Neural cell (in vitro differentiated cells): Measurements from ENCODE around the gene DDX51. TPM values are rescaled to one million over a fixed set of nuclear protein-coding genes. Genes with fewer than 3 reads are reported as not detected.

ENCODE experiments used
- H2AFZ ChIP-seq: fragments of 200-600, 300-800 bp; sonication (generic), shearing (Covaris generic); 2 replicates; pipeline ENCODE4 v1.6.0; 2014; ENCODE audit warnings: low read depth, mild to moderate bottlenecking, antibody characterized with exemption, low read length, moderate library complexity
- H3F3A ChIP-seq: fragments of 200-600 bp; shearing (Covaris generic); 2 replicates; pipeline ENCODE4 v1.6.1; 2016; ENCODE audit warnings: mild to moderate bottlenecking, moderate library complexity, mixed read lengths, antibody characterized with exemption, low read length; ENCODE audit not compliant: insufficient read depth, poor library complexity, severe bottlenecking
- H3K27ac ChIP-seq: fragments of 200-600, 300-800 bp; sonication (generic), shearing (Covaris generic); 2 replicates; pipeline ENCODE4 v1.5.1; 2014; ENCODE audit warnings: mild to moderate bottlenecking, low read length, moderate library complexity
- H3K27me3 ChIP-seq: fragments of 300-800, 200-600 bp; sonication (generic), shearing (Covaris generic); 2 replicates; pipeline ENCODE4 v1.6.0; 2014; ENCODE audit warnings: mild to moderate bottlenecking, low read depth, low read length, moderate library complexity; ENCODE audit not compliant: insufficient read depth
- H3K36me3 ChIP-seq: fragments of 300-800, 200-600 bp; sonication (generic), shearing (Covaris generic); 2 replicates; pipeline ENCODE4 v1.5.1; 2014; ENCODE audit warnings: mild to moderate bottlenecking, antibody characterized with exemption, low read length, moderate library complexity; ENCODE audit not compliant: insufficient read depth
- H3K4me2 ChIP-seq: fragments of 300-800, 200-600 bp; sonication (generic), shearing (Covaris generic); 2 replicates; pipeline ENCODE4 v1.6.0; 2014; ENCODE audit warnings: mild to moderate bottlenecking, low read length
- H3K4me3 ChIP-seq: fragments of 300-800, 200-600 bp; sonication (generic), shearing (Covaris generic); 2 replicates; pipeline ENCODE4 v1.5.1; 2014; ENCODE audit warnings: mild to moderate bottlenecking, low read length, moderate library complexity
- H3K79me2 ChIP-seq: fragments of 200-600 bp; shearing (Covaris generic); replicated peaks from 2 replicates; pipeline ENCODE4 v1.6.0; 2014; ENCODE audit warnings: mild to moderate bottlenecking, low read length, moderate library complexity; ENCODE audit not compliant: insufficient read depth
- H3K9ac ChIP-seq: fragments of 300-800, 200-600 bp; sonication (generic), shearing (Covaris generic); 2 replicates; pipeline ENCODE4 v1.6.1; 2016; ENCODE audit warnings: mild to moderate bottlenecking, low read length, mixed read lengths
- H3K9me2 ChIP-seq: fragments of 200-600 bp; shearing (Covaris generic); 2 replicates; pipeline ENCODE4 v1.6.1; 2016; ENCODE audit warnings: mild to moderate bottlenecking, low read length, mixed read lengths; ENCODE audit not compliant: insufficient read depth
- H3K9me3 ChIP-seq: fragments of 200-600, 300-800 bp; sonication (generic), shearing (Covaris generic); 2 replicates; pipeline ENCODE4 v1.6.1; 2016; ENCODE audit warnings: mild to moderate bottlenecking, mixed run types, low read length, moderate library complexity, mixed read lengths
- H4K20me1 ChIP-seq: fragments of 200-600 bp; shearing (Covaris generic); 2 replicates; pipeline ENCODE4 v1.6.1; 2016; ENCODE audit warnings: mild to moderate bottlenecking, mixed run types; ENCODE audit not compliant: insufficient read depth
- EP300 ChIP-seq: fragments of 450-650 bp; conservative IDR thresholded peaks from 2 replicates; pipeline ENCODE4 v1.6.1; 2014; ENCODE audit warnings: antibody characterized with exemption, mild to moderate bottlenecking, moderate library complexity; ENCODE audit not compliant: poor library complexity, severe bottlenecking
- EZH2 ChIP-seq: fragments of 200-600, 300-800 bp; shearing (Covaris generic), sonication (generic); IDR thresholded peaks from 2 replicates; pipeline ENCODE4 v1.6.1; 2014; ENCODE audit warnings: antibody characterized with exemption, low read length, borderline replicate concordance, mild to moderate bottlenecking; ENCODE audit not compliant: insufficient read depth, poor library complexity, severe bottlenecking
- MXI1 ChIP-seq: fragments of 450-650 bp; conservative IDR thresholded peaks from 2 replicates; pipeline ENCODE4 v1.6.1; 2014; ENCODE audit warnings: antibody characterized with exemption, mild to moderate bottlenecking; ENCODE audit not compliant: poor library complexity, severe bottlenecking
- POLR2AphosphoS5 ChIP-seq: IDR thresholded peaks from 2 replicates; pipeline ENCODE4 v1.6.1; 2012
- RAD21 ChIP-seq: fragments of 450-650 bp; conservative IDR thresholded peaks from 2 replicates; pipeline ENCODE4 v1.6.1; 2014; ENCODE audit warnings: antibody characterized with exemption, mild to moderate bottlenecking, moderate library complexity
- SMC3 ChIP-seq: fragments of 450-650 bp; conservative IDR thresholded peaks from 2 replicates; pipeline ENCODE4 v1.6.1; 2014; ENCODE audit warnings: antibody characterized with exemption, mild to moderate bottlenecking, moderate library complexity; ENCODE audit not compliant: poor library complexity
- TAF1 ChIP-seq: IDR thresholded peaks from 2 replicates; pipeline ENCODE4 v1.6.1; 2012; ENCODE audit warnings: low read depth
- polyA plus RNA-seq: library from polyadenylated mRNA; depleted of rRNA; stranded (reverse); fragments of >200 nt; gene quantifications from 2 replicates; pipeline ENCODE4 v1.2.3, GENCODE V29; 2014
- TF ChIP-seq, protein P1 (sequence below): fragments of 450-650 bp; IDR thresholded peaks from 2 replicates; pipeline ENCODE4 v1.5.1; 2014; ENCODE audit warnings: antibody characterized with exemption, mild to moderate bottlenecking, moderate library complexity; ENCODE audit not compliant: poor library complexity, severe bottlenecking
- TF ChIP-seq, protein P2 (sequence below): IDR thresholded peaks from 2 replicates; pipeline ENCODE4 v1.6.1; 2012; ENCODE audit warnings: borderline replicate concordance

The DDX51 gene
- polyA plus RNA-seq, 1 donor from 2014 or later, result 17.6 TPM

DNA sequence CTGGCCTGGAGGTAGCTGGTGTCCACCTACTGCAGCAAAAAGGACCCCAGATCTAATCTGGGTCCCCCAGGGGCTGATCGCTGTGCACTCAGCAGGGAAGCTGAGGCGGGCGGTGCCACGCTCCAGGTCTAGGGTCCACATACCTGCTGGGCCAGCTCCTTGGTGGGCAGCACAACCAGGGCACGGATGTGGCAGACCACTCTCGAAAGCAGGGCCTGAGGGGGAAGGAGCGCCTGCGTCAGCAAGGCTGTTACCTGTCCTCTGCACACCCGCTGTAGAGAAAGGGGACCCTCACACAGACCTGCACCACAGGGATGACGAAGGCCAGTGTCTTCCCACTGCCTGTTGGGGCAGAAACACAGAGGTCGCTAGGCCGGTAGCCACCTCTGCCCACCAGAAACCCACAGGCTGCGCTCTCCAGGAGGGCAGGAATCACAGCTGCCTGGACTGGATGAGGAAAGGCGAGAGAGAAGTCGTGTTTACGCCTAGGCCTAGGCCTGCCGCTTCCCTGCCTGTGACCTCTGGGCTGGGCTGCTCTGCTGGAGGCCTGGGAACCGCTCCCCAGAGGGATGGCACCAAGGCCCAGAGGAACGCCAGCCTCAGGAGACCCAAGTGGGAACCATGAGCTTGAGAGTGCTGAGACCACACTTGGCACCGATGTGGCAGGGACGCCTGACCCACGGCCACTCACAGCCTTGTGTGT is 2.0 kb downstream of the DDX51 start:
- no peaks in the 10 kb centered on the region for H4K20me1 ChIP-seq
- H3K9me2 ChIP-seq, result no peaks in the 10 kb centered on the region
- H3K27me3 ChIP-seq, result no peaks in the 10 kb centered on the region
- H3K79me2 ChIP-seq, result peaks cover 19% of the 10 kb centered on the region
- no peaks in the 10 kb centered on the region for H3K36me3 ChIP-seq
- no peaks in the 10 kb centered on the region for H3K9me3 ChIP-seq
- no peak for TF ChIP-seq EP300
- no peak for TF ChIP-seq MXI1
- TF ChIP-seq, protein P1, sequence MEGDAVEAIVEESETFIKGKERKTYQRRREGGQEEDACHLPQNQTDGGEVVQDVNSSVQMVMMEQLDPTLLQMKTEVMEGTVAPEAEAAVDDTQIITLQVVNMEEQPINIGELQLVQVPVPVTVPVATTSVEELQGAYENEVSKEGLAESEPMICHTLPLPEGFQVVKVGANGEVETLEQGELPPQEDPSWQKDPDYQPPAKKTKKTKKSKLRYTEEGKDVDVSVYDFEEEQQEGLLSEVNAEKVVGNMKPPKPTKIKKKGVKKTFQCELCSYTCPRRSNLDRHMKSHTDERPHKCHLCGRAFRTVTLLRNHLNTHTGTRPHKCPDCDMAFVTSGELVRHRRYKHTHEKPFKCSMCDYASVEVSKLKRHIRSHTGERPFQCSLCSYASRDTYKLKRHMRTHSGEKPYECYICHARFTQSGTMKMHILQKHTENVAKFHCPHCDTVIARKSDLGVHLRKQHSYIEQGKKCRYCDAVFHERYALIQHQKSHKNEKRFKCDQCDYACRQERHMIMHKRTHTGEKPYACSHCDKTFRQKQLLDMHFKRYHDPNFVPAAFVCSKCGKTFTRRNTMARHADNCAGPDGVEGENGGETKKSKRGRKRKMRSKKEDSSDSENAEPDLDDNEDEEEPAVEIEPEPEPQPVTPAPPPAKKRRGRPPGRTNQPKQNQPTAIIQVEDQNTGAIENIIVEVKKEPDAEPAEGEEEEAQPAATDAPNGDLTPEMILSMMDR, result no peak
- no peak for TF ChIP-seq RAD21
- no peak for TF ChIP-seq EZH2
- H3K9ac ChIP-seq, result no peak overlapping the region
- H3K4me2 ChIP-seq, result no peak overlapping the region
- no peak overlapping the region for H2AFZ ChIP-seq
- H3K27ac ChIP-seq, result no peak overlapping the region
- peak overlapping the region; percentile 82 for H3K4me3 ChIP-seq
- H3F3A ChIP-seq, result no peaks in the 10 kb centered on the region

DNA sequence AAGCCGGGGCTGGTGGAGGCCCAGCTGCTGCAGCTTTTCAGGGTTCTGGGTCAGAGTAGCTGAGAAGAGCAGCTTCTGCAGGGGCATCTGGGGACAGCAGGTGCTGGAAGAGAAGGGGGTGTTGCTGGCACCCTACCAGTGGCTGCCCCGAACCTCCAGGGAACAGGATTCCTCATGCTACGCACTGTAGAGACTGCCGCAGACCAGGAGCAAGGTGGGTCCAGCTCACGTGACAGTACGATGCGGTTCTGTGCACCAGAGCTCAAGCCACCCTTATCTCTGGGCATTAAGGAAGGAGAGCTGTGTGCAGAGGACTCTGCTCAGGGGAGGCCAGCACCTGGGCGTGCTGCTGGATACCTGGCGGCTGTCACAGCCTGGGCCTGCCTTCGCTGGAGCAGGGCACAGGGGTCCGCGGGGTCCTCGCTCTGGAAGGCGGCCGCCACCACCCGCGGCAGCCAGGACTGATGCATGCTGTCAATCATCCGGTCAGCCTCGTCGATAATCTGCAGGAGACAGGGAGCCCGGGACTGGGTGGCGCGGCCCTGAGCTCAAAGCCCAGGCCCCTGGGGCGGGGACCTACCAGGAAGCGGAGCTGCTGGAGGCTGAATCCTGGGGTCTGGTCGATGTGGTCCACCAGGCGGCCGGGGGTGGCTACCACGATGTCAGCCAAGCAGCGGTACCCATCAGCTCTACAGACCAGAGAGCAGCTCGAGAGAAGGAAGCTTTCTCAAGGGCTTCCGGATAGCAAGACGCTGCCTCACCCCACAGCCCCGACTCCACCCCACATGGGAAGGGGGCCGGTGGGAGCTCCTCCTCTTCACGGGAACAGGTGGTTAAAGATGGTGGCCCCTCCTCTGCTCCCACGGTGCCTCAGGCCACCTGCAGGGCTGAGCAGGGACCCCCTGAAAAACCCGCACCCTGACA is 2.9 kb downstream of the DDX51 start:
- Histone ChIP-seq H3K4me3 (no peak overlapping the region), H3K9me3 (no peaks in the 10 kb centered on the region), H3K4me2 (no peak overlapping the region), H3K27ac (no peak overlapping the region), H3K27me3 (no peaks in the 10 kb centered on the region), H3K9ac (no peak overlapping the region), H3K9me2 (no peaks in the 10 kb centered on the region), H2AFZ (no peak overlapping the region), H4K20me1 (no peaks in the 10 kb centered on the region), H3K36me3 (no peaks in the 10 kb centered on the region), H3F3A (no peaks in the 10 kb centered on the region), H3K79me2 (peaks cover 14% of the 10 kb centered on the region)
- TF ChIP-seq POLR2AphosphoS5, result no peak
- no peak for TF ChIP-seq TAF1
- TF ChIP-seq RAD21, result no peak

DNA sequence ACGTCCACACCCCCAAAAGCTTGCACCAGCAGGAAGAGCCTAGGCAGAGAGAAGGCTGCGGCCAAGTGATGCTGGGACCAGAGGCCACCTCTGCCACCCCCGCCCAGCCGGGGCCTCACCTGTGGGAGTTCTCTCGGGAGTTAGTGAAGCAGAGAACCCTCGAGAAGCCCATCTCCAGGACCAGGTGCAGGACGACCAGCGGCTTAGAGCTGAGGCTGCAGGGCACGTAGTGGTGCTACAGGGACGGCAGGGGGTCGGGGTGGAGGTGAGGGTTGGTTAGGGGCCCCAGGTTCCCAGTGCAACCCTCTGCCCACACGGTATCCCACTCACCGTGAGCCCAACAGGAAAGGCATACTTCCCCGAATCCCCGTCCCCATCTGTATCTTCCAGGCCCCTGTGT is 3.6 kb downstream of the DDX51 start:
- Histone ChIP-seq H3K9ac (no peak overlapping the region), H3F3A (no peaks in the 10 kb centered on the region), H3K36me3 (no peaks in the 10 kb centered on the region), H4K20me1 (no peaks in the 10 kb centered on the region), H3K9me3 (no peaks in the 10 kb centered on the region), H2AFZ (no peak overlapping the region), H3K9me2 (no peaks in the 10 kb centered on the region), H3K27me3 (no peaks in the 10 kb centered on the region), H3K27ac (no peak overlapping the region), H3K4me3 (no peak overlapping the region), H3K4me2 (no peak overlapping the region), H3K79me2 (peaks cover 14% of the 10 kb centered on the region)
- TF ChIP-seq TAF1 (no peak), MXI1 (no peak), SMC3 (no peak), EP300 (no peak)
- TF ChIP-seq, protein P2, sequence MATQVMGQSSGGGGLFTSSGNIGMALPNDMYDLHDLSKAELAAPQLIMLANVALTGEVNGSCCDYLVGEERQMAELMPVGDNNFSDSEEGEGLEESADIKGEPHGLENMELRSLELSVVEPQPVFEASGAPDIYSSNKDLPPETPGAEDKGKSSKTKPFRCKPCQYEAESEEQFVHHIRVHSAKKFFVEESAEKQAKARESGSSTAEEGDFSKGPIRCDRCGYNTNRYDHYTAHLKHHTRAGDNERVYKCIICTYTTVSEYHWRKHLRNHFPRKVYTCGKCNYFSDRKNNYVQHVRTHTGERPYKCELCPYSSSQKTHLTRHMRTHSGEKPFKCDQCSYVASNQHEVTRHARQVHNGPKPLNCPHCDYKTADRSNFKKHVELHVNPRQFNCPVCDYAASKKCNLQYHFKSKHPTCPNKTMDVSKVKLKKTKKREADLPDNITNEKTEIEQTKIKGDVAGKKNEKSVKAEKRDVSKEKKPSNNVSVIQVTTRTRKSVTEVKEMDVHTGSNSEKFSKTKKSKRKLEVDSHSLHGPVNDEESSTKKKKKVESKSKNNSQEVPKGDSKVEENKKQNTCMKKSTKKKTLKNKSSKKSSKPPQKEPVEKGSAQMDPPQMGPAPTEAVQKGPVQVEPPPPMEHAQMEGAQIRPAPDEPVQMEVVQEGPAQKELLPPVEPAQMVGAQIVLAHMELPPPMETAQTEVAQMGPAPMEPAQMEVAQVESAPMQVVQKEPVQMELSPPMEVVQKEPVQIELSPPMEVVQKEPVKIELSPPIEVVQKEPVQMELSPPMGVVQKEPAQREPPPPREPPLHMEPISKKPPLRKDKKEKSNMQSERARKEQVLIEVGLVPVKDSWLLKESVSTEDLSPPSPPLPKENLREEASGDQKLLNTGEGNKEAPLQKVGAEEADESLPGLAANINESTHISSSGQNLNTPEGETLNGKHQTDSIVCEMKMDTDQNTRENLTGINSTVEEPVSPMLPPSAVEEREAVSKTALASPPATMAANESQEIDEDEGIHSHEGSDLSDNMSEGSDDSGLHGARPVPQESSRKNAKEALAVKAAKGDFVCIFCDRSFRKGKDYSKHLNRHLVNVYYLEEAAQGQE, result no peak
